ENCODE data around the gene FOXP4. TPM values are rescaled to one million over a fixed set of nuclear protein-coding genes. Genes with fewer than 3 reads are reported as not detected.

FOXP4 gene
- total RNA-seq, 1 experiment from 2014 or later, result 32.3 TPM

- H3K9me3 ChIP-seq (ENCODE audit: control insufficient read depth in 1 of 2, insufficient read depth in 1 of 2, low read depth in 1 of 2, low read length in 2 of 2), result no peaks in the 10 kb centered on the region
- CTCF ChIA-PET, result no interaction called here
- H3K9ac ChIP-seq (ENCODE audit: low read length), result no peak overlapping the region
- TF ChIP-seq YY1 (IDR thresholded peaks at IDR 0.05; ENCODE audit: extremely low read depth, insufficient replicate concordance, low read depth, low read length) (no peak), CTCF (IDR thresholded peaks at IDR 0.05 in 2 of 3, conservative IDR thresholded peaks at IDR 0.05 in 1 of 3; ENCODE audit: borderline replicate concordance in 1 of 3, insufficient read depth in 1 of 3, low read depth in 2 of 3, low read length in 2 of 3) (no peak), TCF7L2 (IDR thresholded peaks at IDR 0.05; ENCODE audit: borderline replicate concordance, extremely low read depth, insufficient read depth, insufficient read length) (no peak), ZFX (IDR thresholded peaks at IDR 0.05) (no peak), ZBTB33 (IDR thresholded peaks at IDR 0.05; ENCODE audit: extremely low read depth, insufficient replicate concordance, low read length) (no peak), SP1 (IDR thresholded peaks at IDR 0.05; ENCODE audit: low read depth) (no peak), EZH2phosphoT487 (IDR thresholded peaks at IDR 0.05; ENCODE audit: borderline replicate concordance) (no peak), ZNF274 (IDR thresholded peaks at IDR 0.05; ENCODE audit: low read depth, low read length) (no peak), SRF (IDR thresholded peaks at IDR 0.05; ENCODE audit: low read depth) (no peak), CBX3 (IDR thresholded peaks at IDR 0.05; ENCODE audit: low read depth) (no peak), RAD21 (IDR thresholded peaks at IDR 0.05; ENCODE audit: low read depth) (no peak), EZH2 (IDR thresholded peaks at IDR 0.05) (no peak), JUND (IDR thresholded peaks at IDR 0.05) (no peak), POLR2AphosphoS5 (IDR thresholded peaks at IDR 0.05; ENCODE audit: low read depth, low read length) (no peak), MAX (IDR thresholded peaks at IDR 0.05) (no peak), FOSL1 (IDR thresholded peaks at IDR 0.05; ENCODE audit: low read depth) (no peak), EGR1 (IDR thresholded peaks at IDR 0.05; ENCODE audit: low read depth) (no peak)
- H3K4me3 ChIP-seq (replicated peaks in 1 of 2; ENCODE audit: low read depth in 1 of 2, low read length in 2 of 2), result no peak overlapping the region
- no peaks in the 10 kb centered on the region for H3K27me3 ChIP-seq (ENCODE audit: insufficient read depth, low read length)
- no peaks in the 10 kb centered on the region for H3K4me1 ChIP-seq (ENCODE audit: control insufficient read depth in 1 of 2, insufficient read depth in 2 of 2, low read length in 2 of 2)
- H3K36me3 ChIP-seq (ENCODE audit: control insufficient read depth in 1 of 2, insufficient read depth in 2 of 2, low read length in 2 of 2), result peaks cover 13 to 14% of the 10 kb centered on the region in 2 experiments
- intact Hi-C loops (cut with micrococcal nuclease), result no loop called here
- H3K79me2 ChIP-seq (ENCODE audit: insufficient read depth, low read length), result peaks cover 39% of the 10 kb centered on the region
- H3K27ac ChIP-seq (ENCODE audit: low read depth, low read length), result no peak overlapping the region
- DNase-seq (ENCODE audit: low read depth, low spot score) (no peak), ATAC-seq (no peak)
- H3K4me2 ChIP-seq (ENCODE audit: low read length), result no peak overlapping the region
- H2AFZ ChIP-seq (ENCODE audit: low read depth, low read length, poor library complexity, severe bottlenecking), result no peak overlapping the region
- H4K20me1 ChIP-seq (ENCODE audit: insufficient read depth), result no peaks in the 10 kb centered on the region
- POLR2A ChIA-PET, result no interaction called here
- RAD21 ChIA-PET (ENCODE audit: low non-redundant PET in 1 of 2, low total read pairs in 2 of 2, uncharacterized antibody in 2 of 2, unreplicated experiment in 2 of 2), result interaction anchor here in 1 of 2 experiments (0.6 kb wide), 1 partner anchor 9 kb away, joined by 3 read pairs; no protein-coding TSS in a partner anchor
- H3K9me2 ChIP-seq (ENCODE audit: insufficient read depth), result no peaks in the 10 kb centered on the region
- no TSS peak for BruUV-seq (replicated peaks)
Measured at GRCh38 chr6:41561931-41562911, 16.0 kb downstream of the FOXP4 start.

All from HCT116 (cell line).